Measurements from ENCODE around the gene CAPN5. TPM values are rescaled to one million over a fixed set of nuclear protein-coding genes. Genes with fewer than 3 reads are reported as not detected.

CAPN5 gene
- total RNA-seq, 1 experiment from 2014 or later, result 17.3 TPM

DNA sequence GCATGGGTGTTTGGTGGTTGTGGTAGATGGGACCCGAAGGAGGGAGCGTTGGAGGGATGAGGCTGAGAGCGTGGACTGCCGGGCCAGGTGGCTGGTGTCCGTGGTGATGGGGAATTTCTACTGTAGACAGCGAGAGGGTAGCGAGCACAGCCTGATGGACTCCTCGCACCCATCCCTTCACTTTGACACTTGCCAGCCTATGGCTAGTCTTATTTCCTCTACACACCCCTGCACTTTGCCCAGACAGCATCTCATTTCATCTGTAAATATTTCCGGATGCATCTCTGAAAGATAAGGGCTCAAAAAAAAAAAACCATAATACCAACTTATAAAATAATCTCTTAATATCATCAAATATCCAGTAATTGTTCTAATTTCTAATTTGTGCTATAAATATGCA lies 41.7 kb downstream of the CAPN5 start:
- in situ Hi-C loops (cut with HindIII; ENCODE audit: low pct_unique_long_range_greater_than_20kb, low sequenced_read_pairs) (no loop called here), intact Hi-C loops (cut with micrococcal nuclease; ENCODE audit: unreplicated experiment) (no loop called here)
- peaks cover 29% of the 10 kb centered on the region for H3K4me1 ChIP-seq (ENCODE audit: control insufficient read depth, insufficient read depth, low read length)
- no peak for DNase-seq (ENCODE audit: low read depth, low spot score)
- CTCF ChIA-PET, result interaction anchor here (0.7 to 0.9 kb wide), 2 partner anchors 17 to 61 kb away, joined by 4 read pairs; no protein-coding TSS in a partner anchor
- H3K27ac ChIP-seq (ENCODE audit: low read length), result peak overlapping the region; percentile 51
- POLR2A ChIA-PET, result no interaction called here
- no peaks in the 10 kb centered on the region for H3K36me3 ChIP-seq (ENCODE audit: control insufficient read depth, insufficient read depth, low read length)
- TF ChIP-seq, protein P1, sequence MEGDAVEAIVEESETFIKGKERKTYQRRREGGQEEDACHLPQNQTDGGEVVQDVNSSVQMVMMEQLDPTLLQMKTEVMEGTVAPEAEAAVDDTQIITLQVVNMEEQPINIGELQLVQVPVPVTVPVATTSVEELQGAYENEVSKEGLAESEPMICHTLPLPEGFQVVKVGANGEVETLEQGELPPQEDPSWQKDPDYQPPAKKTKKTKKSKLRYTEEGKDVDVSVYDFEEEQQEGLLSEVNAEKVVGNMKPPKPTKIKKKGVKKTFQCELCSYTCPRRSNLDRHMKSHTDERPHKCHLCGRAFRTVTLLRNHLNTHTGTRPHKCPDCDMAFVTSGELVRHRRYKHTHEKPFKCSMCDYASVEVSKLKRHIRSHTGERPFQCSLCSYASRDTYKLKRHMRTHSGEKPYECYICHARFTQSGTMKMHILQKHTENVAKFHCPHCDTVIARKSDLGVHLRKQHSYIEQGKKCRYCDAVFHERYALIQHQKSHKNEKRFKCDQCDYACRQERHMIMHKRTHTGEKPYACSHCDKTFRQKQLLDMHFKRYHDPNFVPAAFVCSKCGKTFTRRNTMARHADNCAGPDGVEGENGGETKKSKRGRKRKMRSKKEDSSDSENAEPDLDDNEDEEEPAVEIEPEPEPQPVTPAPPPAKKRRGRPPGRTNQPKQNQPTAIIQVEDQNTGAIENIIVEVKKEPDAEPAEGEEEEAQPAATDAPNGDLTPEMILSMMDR (IDR thresholded peaks at IDR 0.05), result no peak
- TF ChIP-seq POLR2AphosphoS5 (IDR thresholded peaks at IDR 0.05; ENCODE audit: low read depth, low read length) (no peak), TCF7L2 (IDR thresholded peaks at IDR 0.05; ENCODE audit: low read depth, low read length) (no peak), SIN3A (IDR thresholded peaks at IDR 0.05; ENCODE audit: borderline replicate concordance, insufficient read depth, low read depth, low read length) (no peak)
- TF ChIP-seq, protein P2, sequence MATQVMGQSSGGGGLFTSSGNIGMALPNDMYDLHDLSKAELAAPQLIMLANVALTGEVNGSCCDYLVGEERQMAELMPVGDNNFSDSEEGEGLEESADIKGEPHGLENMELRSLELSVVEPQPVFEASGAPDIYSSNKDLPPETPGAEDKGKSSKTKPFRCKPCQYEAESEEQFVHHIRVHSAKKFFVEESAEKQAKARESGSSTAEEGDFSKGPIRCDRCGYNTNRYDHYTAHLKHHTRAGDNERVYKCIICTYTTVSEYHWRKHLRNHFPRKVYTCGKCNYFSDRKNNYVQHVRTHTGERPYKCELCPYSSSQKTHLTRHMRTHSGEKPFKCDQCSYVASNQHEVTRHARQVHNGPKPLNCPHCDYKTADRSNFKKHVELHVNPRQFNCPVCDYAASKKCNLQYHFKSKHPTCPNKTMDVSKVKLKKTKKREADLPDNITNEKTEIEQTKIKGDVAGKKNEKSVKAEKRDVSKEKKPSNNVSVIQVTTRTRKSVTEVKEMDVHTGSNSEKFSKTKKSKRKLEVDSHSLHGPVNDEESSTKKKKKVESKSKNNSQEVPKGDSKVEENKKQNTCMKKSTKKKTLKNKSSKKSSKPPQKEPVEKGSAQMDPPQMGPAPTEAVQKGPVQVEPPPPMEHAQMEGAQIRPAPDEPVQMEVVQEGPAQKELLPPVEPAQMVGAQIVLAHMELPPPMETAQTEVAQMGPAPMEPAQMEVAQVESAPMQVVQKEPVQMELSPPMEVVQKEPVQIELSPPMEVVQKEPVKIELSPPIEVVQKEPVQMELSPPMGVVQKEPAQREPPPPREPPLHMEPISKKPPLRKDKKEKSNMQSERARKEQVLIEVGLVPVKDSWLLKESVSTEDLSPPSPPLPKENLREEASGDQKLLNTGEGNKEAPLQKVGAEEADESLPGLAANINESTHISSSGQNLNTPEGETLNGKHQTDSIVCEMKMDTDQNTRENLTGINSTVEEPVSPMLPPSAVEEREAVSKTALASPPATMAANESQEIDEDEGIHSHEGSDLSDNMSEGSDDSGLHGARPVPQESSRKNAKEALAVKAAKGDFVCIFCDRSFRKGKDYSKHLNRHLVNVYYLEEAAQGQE (IDR thresholded peaks at IDR 0.05; ENCODE audit: insufficient read depth in 1 of 2, low read depth in 2 of 2, low read length in 1 of 2), result no peak
- H3K9me3 ChIP-seq (ENCODE audit: control insufficient read depth, insufficient read depth, low read depth, low read length), result no peaks in the 10 kb centered on the region
- H3K4me3 ChIP-seq (ENCODE audit: low read depth in 2 of 2, low read length in 2 of 2), result no peak overlapping the region
- H3K27me3 ChIP-seq (ENCODE audit: control insufficient read depth, insufficient read depth, low read length), result no peaks in the 10 kb centered on the region
- BruUV-seq (replicated peaks), result no TSS peak
- no peak for ATAC-seq

DNA sequence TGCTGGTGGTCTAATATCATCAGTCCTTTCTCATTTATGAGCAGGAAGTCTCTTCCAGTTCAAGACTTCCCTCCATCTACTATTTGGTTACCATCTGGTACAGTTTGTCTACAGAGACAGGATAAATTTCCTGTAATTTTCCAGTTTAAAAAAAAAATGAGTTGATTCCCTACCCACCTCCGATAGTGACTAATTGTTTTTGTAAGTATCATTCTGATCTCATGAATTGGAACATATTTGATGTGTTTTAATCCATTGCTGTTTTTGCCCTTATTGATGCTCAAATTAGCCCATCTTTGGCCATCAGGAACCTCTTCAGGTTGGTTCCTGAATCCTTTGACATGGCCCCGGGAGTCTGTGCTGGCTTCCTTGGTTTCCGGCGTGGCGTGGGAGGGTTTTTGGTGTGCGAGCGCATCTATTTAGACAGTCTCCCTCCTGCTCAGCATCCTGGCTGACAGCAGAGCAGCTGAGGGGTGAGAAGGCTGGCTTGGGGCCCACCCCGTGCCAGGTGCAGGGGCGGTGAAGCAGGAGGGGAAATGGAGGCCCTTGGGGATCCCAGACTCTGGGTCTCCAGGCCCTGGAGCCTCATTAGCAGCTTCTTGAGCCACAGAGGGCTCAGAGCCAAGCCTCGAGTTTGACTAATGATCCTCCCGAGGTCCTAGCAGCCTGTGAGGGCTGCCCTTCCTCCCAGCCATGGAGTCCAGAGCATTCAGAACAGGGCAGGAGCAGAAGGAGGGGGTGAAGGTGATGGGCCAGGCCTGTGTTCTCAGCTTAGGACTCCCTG lies 42.7 kb downstream of the CAPN5 start:
- in situ Hi-C loops (cut with HindIII; ENCODE audit: low pct_unique_long_range_greater_than_20kb, low sequenced_read_pairs), result no loop called here
- CTCF ChIA-PET, result no interaction called here
- TF ChIP-seq TCF7L2 (IDR thresholded peaks at IDR 0.05; ENCODE audit: low read depth, low read length) (no peak), SIN3A (IDR thresholded peaks at IDR 0.05; ENCODE audit: borderline replicate concordance, insufficient read depth, low read depth, low read length) (no peak), POLR2AphosphoS5 (IDR thresholded peaks at IDR 0.05; ENCODE audit: low read depth, low read length) (no peak)
- TF ChIP-seq, protein P2 (IDR thresholded peaks at IDR 0.05; ENCODE audit: insufficient read depth in 1 of 2, low read depth in 2 of 2, low read length in 1 of 2), result no peak
- TF ChIP-seq, protein P1 (IDR thresholded peaks at IDR 0.05), result no peak

More for the DNA sequence above, 42.7 kb downstream of the CAPN5 start:
- H3K4me1 ChIP-seq (ENCODE audit: control insufficient read depth, insufficient read depth, low read length), result peaks cover 29% of the 10 kb centered on the region
- intact Hi-C loops (cut with micrococcal nuclease; ENCODE audit: unreplicated experiment), result loop anchor here (5.0 kb wide), 1 partner anchor 62 kb away; no protein-coding TSS in a partner anchor
- no peak for ATAC-seq
- no peaks in the 10 kb centered on the region for H3K36me3 ChIP-seq (ENCODE audit: control insufficient read depth, insufficient read depth, low read length)
- POLR2A ChIA-PET, result no interaction called here
- no peak overlapping the region for H3K27ac ChIP-seq (ENCODE audit: low read length)
- no TSS peak for BruUV-seq (replicated peaks)
- no peak for DNase-seq (ENCODE audit: low read depth, low spot score)
- no peak overlapping the region for H3K4me3 ChIP-seq (ENCODE audit: low read depth in 2 of 2, low read length in 2 of 2)
- H3K27me3 ChIP-seq (ENCODE audit: control insufficient read depth, insufficient read depth, low read length), result no peaks in the 10 kb centered on the region
- H3K9me3 ChIP-seq (ENCODE audit: control insufficient read depth, insufficient read depth, low read depth, low read length), result no peaks in the 10 kb centered on the region
